Activated B cell treated with CpG ODN at 0.5 μM for 24 hours (primary cell): ENCODE data around the gene SYNE1. TPM values are rescaled to one million over a fixed set of nuclear protein-coding genes. Genes with fewer than 3 reads are reported as not detected.

Source experiments
- ATAC-seq: fragments of 200-7000 bp; cut with Tn5 transposase; one replicate; pipeline ENCODE4 v1.10.0; 2021; ENCODE audit warnings: low read depth, mild to moderate bottlenecking, moderate library complexity
- CTCF ChIA-PET: fragments of 350-600 bp; sonication (Branson Sonifier 250); formaldehyde crosslinking; loops from one replicate; lab custom pipeline; 2021; ENCODE audit warnings: antibody characterized with exemption; lab: Charles Lee
- POLR2A ChIA-PET: fragments of 350-600 bp; sonication (Branson Sonifier 250); formaldehyde crosslinking; loops from one replicate; lab custom pipeline; 2021; ENCODE audit warnings: antibody characterized with exemption; lab: Charles Lee
- DNase-seq: peaks from one replicate; pipeline ENCODE4 v3.0.0; 2022
- H3K27ac Mint-ChIP-seq: one replicate; pipeline ENCODE4 v1.8.0; 2020; ENCODE audit warnings: mixed read lengths
- H3K27me3 Mint-ChIP-seq: one replicate; pipeline ENCODE4 v1.8.0; 2021; ENCODE audit warnings: mixed read lengths
- H3K36me3 Mint-ChIP-seq: one replicate; pipeline ENCODE4 v1.8.0; 2021; ENCODE audit warnings: low read depth, mixed read lengths
- H3K4me1 Mint-ChIP-seq: one replicate; pipeline ENCODE4 v1.8.0; 2021; ENCODE audit warnings: mixed read lengths
- H3K4me3 Mint-ChIP-seq: one replicate; pipeline ENCODE4 v1.8.0; 2020; ENCODE audit warnings: mild to moderate bottlenecking, mixed read lengths
- H3K9me3 Mint-ChIP-seq: one replicate; pipeline ENCODE4 v1.8.0; 2020; ENCODE audit warnings: mixed read lengths
- CTCF ChIP-seq: fragments of 200-600 bp; IDR thresholded peaks from one replicate; pipeline ENCODE4 v1.8.0; 2022; ENCODE audit warnings: antibody characterized with exemption, mild to moderate bottlenecking
- intact Hi-C: fragments of 100-400 bp; cut with micrococcal nuclease; formaldehyde crosslinking; loops from one replicate; pipeline ENCODE4 v1.15.1; 2024
- total RNA-seq: library from RNA; stranded (reverse); gene quantifications from 2 replicates; pipeline ENCODE4 v1.2.3, GENCODE V29; 2022

SYNE1 gene
- total RNA-seq, 1 donor from 2014 or later = 74.9 TPM

- intact Hi-C loops = no loop called here
- H3K4me1 Mint-ChIP-seq = no peaks in the 10 kb centered on the region
- TF ChIP-seq CTCF = no peak
- POLR2A ChIA-PET = no interaction called here
- ATAC-seq (no peak), DNase-seq (no peak)
- H3K36me3 Mint-ChIP-seq = no peaks in the 10 kb centered on the region
- H3K27me3 Mint-ChIP-seq = no peaks in the 10 kb centered on the region
- CTCF ChIA-PET = no interaction called here
- no peak overlapping the region for H3K4me3 Mint-ChIP-seq
- no peak overlapping the region for H3K27ac Mint-ChIP-seq
- no peaks in the 10 kb centered on the region for H3K9me3 Mint-ChIP-seq
Observed at GRCh38 chr6:152594701-152595100, 42.5 kb downstream of the SYNE1 start.

GRCh38 chr6:152588456-152588855, 48.7 kb downstream of the SYNE1 start:
- TF ChIP-seq CTCF = no peak
- intact Hi-C loops = no loop called here
- no peaks in the 10 kb centered on the region for H3K36me3 Mint-ChIP-seq
- H3K27me3 Mint-ChIP-seq = no peaks in the 10 kb centered on the region
- ATAC-seq (no peak), DNase-seq (no peak)
- ChIA-PET CTCF (no interaction called here), POLR2A (no interaction called here)
- no peak overlapping the region for H3K27ac Mint-ChIP-seq
- no peaks in the 10 kb centered on the region for H3K9me3 Mint-ChIP-seq
- H3K4me1 Mint-ChIP-seq = peaks cover 4% of the 10 kb centered on the region
- H3K4me3 Mint-ChIP-seq = no peak overlapping the region

GRCh38 chr6:152587473-152587872, 49.7 kb downstream of the SYNE1 start:
- ATAC-seq = no peak

GRCh38 chr6:152585236-152585635, 51.9 kb downstream of the SYNE1 start:
- peaks cover 4% of the 10 kb centered on the region for H3K4me1 Mint-ChIP-seq
- ATAC-seq (no peak), DNase-seq (no peak)
- no peak for TF ChIP-seq CTCF
- POLR2A ChIA-PET = no interaction called here
- CTCF ChIA-PET = no interaction called here
- H3K9me3 Mint-ChIP-seq = no peaks in the 10 kb centered on the region
- H3K4me3 Mint-ChIP-seq = no peak overlapping the region
- intact Hi-C loops = no loop called here
- H3K27me3 Mint-ChIP-seq = no peaks in the 10 kb centered on the region
- H3K36me3 Mint-ChIP-seq = no peaks in the 10 kb centered on the region
- H3K27ac Mint-ChIP-seq = no peak overlapping the region

More at GRCh38 chr6:152587473-152587872, 49.7 kb downstream of the SYNE1 start:
- Mint-ChIP-seq H3K4me3 (no peak overlapping the region), H3K36me3 (no peaks in the 10 kb centered on the region), H3K27ac (no peak overlapping the region), H3K27me3 (no peaks in the 10 kb centered on the region), H3K9me3 (no peaks in the 10 kb centered on the region), H3K4me1 (peaks cover 4% of the 10 kb centered on the region)
- POLR2A ChIA-PET = no interaction called here
- intact Hi-C loops = no loop called here
- DNase-seq = no peak
- CTCF ChIA-PET = no interaction called here
- TF ChIP-seq CTCF = no peak

- ChIA-PET CTCF (no interaction called here), POLR2A (no interaction called here)
- peaks cover 4% of the 10 kb centered on the region for H3K4me1 Mint-ChIP-seq
Observed at GRCh38 chr6:152583888-152584287, 53.3 kb downstream of the SYNE1 start.

More at GRCh38 chr6:152583888-152584287, 53.3 kb downstream of the SYNE1 start:
- no peak overlapping the region for H3K27ac Mint-ChIP-seq
- no peak overlapping the region for H3K4me3 Mint-ChIP-seq
- no peaks in the 10 kb centered on the region for H3K9me3 Mint-ChIP-seq
- intact Hi-C loops = no loop called here
- no peak for ATAC-seq
- no peaks in the 10 kb centered on the region for H3K36me3 Mint-ChIP-seq
- no peaks in the 10 kb centered on the region for H3K27me3 Mint-ChIP-seq
- no peak for DNase-seq
- no peak for TF ChIP-seq CTCF
